Measurements from ENCODE around the gene LONRF3. TPM values are rescaled to one million over a fixed set of nuclear protein-coding genes. Genes with fewer than 3 reads are reported as not detected.

The LONRF3 gene
- total and polyA plus RNA-seq, 3 donors from 2014 or later, result 4.2 to 9.7 (median 8.5) TPM

- 14% methylated on average over 17 of the region's 82 CpGs; no CpG with 5 or more reads in 1 of the 2 donors for WGBS, 2 donors
- DNase-seq, result peak; percentile 28
- Histone ChIP-seq H3K36me3 (ENCODE audit: low read depth, missing control alignments) (no peaks in the 10 kb centered on the region), H3K4me1 (no peaks in the 10 kb centered on the region), H3K27ac (peak overlapping the region in 1 of 2 donors; percentile 36), H3K27me3 (no peaks in the 10 kb centered on the region), H3K9me3 (no peaks in the 10 kb centered on the region), H3K4me3 (peak overlapping the region; percentile 50 to 59)
- TF ChIP-seq CTCF (IDR thresholded peaks at IDR 0.05) (no peak), POLR2A (IDR thresholded peaks at IDR 0.05) (no peak)
- intact Hi-C loops (cut with DNase I; ENCODE audit: low total_unique reads), result no loop called here
These were observed 672 bp downstream of the LONRF3 start for GRCh38 chrX:118974908-118975671.

- peak overlapping the region; percentile 50 to 59 for H3K4me3 ChIP-seq
- intact Hi-C loops (cut with DNase I; ENCODE audit: low total_unique reads), result no loop called here
- no peaks in the 10 kb centered on the region for H3K27me3 ChIP-seq
- 1 to 8% methylated on average over 2 to 28 of the region's 64 CpGs for WGBS, 2 donors
- peak overlapping the region; percentile 24 to 50 for H3K27ac ChIP-seq
- no peaks in the 10 kb centered on the region for H3K9me3 ChIP-seq
- no peaks in the 10 kb centered on the region for H3K4me1 ChIP-seq
- DNase-seq, result peak; percentile 60
- no peaks in the 10 kb centered on the region for H3K36me3 ChIP-seq (ENCODE audit: low read depth, missing control alignments)
- TF ChIP-seq CTCF (IDR thresholded peaks at IDR 0.05), result no peak
- no peak for TF ChIP-seq POLR2A (IDR thresholded peaks at IDR 0.05)
These were observed 1.6 kb downstream of the LONRF3 start for GRCh38 chrX:118975831-118976598.

- intact Hi-C loops (cut with DNase I; ENCODE audit: low total_unique reads), result no loop called here
- Histone ChIP-seq H3K27me3 (no peaks in the 10 kb centered on the region), H3K36me3 (ENCODE audit: low read depth, missing control alignments) (no peaks in the 10 kb centered on the region), H3K4me1 (no peaks in the 10 kb centered on the region), H3K27ac (peak overlapping the region; percentile 24 to 50), H3K4me3 (peak overlapping the region; percentile 50 to 59), H3K9me3 (no peaks in the 10 kb centered on the region)
- DNase-seq, result peak; percentile 31
- TF ChIP-seq CTCF (IDR thresholded peaks at IDR 0.05) (no peak), POLR2A (IDR thresholded peaks at IDR 0.05) (no peak)
- WGBS, 2 donors, result 16 to 23% methylated on average over 5 to 7 of the region's 17 CpGs
These were observed 2.4 kb downstream of the LONRF3 start for GRCh38 chrX:118976599-118977340.

- no peaks in the 10 kb centered on the region for H3K9me3 ChIP-seq
- 87% methylated on average over 3 of the region's 3 CpGs; no CpG with 5 or more reads in 1 of the 2 donors for WGBS, 2 donors
- no peak overlapping the region for H3K27ac ChIP-seq
- no peaks in the 10 kb centered on the region for H3K36me3 ChIP-seq (ENCODE audit: low read depth, missing control alignments)
- TF ChIP-seq CTCF (IDR thresholded peaks at IDR 0.05) (no peak), POLR2A (IDR thresholded peaks at IDR 0.05) (no peak)
- no peaks in the 10 kb centered on the region for H3K27me3 ChIP-seq
- H3K4me1 ChIP-seq, result no peaks in the 10 kb centered on the region
- no peak overlapping the region for H3K4me3 ChIP-seq
- no peak for DNase-seq
- intact Hi-C loops (cut with DNase I; ENCODE audit: low total_unique reads), result no loop called here
These were observed 3.0 kb downstream of the LONRF3 start for GRCh38 chrX:118977424-118977823.
